ENCODE data around the gene PDE9A. TPM values are rescaled to one million over a fixed set of nuclear protein-coding genes. Genes with fewer than 3 reads are reported as not detected.

The PDE9A gene
- total and polyA plus RNA-seq, 2 experiments from 2014 or later = 26.5 to 31.1 TPM

DNA sequence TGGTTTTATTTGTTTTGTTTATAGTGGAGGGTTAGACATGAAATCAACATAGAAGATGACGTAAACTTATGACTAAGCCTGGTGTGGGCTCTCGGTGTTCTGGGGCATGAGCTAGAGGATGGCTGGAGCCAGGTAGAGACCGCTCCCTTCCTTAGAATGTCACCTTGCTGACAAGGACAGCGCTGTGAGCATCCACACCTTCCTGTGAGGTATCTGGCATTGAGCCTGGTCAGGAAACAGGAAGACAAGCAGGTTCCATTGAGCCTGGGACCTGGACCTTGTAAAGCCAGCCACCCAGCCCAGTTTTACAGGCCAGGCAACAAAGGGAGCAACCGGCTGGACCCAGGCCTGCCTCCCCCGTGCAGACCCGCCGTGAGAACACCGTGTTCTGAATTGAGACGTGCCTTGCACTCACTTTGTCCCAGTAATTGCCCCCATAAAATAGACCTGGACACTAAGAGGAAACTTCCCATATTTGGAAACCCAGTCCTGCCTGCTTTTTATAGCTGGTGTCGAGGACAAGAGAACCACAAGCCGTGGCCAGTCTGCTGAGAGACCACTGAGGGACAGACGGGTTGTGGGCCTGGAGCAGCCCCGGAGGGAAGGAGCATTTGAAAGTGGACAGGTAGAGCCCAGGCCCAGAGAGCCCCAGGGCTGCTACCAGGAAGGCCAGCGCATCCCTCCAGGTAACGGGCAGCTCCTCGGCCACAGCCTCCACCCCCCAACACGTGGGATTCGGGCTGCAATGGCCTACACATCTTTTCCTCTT, 78.0 kb downstream of the PDE9A start:
- TF ChIP-seq, protein P1, sequence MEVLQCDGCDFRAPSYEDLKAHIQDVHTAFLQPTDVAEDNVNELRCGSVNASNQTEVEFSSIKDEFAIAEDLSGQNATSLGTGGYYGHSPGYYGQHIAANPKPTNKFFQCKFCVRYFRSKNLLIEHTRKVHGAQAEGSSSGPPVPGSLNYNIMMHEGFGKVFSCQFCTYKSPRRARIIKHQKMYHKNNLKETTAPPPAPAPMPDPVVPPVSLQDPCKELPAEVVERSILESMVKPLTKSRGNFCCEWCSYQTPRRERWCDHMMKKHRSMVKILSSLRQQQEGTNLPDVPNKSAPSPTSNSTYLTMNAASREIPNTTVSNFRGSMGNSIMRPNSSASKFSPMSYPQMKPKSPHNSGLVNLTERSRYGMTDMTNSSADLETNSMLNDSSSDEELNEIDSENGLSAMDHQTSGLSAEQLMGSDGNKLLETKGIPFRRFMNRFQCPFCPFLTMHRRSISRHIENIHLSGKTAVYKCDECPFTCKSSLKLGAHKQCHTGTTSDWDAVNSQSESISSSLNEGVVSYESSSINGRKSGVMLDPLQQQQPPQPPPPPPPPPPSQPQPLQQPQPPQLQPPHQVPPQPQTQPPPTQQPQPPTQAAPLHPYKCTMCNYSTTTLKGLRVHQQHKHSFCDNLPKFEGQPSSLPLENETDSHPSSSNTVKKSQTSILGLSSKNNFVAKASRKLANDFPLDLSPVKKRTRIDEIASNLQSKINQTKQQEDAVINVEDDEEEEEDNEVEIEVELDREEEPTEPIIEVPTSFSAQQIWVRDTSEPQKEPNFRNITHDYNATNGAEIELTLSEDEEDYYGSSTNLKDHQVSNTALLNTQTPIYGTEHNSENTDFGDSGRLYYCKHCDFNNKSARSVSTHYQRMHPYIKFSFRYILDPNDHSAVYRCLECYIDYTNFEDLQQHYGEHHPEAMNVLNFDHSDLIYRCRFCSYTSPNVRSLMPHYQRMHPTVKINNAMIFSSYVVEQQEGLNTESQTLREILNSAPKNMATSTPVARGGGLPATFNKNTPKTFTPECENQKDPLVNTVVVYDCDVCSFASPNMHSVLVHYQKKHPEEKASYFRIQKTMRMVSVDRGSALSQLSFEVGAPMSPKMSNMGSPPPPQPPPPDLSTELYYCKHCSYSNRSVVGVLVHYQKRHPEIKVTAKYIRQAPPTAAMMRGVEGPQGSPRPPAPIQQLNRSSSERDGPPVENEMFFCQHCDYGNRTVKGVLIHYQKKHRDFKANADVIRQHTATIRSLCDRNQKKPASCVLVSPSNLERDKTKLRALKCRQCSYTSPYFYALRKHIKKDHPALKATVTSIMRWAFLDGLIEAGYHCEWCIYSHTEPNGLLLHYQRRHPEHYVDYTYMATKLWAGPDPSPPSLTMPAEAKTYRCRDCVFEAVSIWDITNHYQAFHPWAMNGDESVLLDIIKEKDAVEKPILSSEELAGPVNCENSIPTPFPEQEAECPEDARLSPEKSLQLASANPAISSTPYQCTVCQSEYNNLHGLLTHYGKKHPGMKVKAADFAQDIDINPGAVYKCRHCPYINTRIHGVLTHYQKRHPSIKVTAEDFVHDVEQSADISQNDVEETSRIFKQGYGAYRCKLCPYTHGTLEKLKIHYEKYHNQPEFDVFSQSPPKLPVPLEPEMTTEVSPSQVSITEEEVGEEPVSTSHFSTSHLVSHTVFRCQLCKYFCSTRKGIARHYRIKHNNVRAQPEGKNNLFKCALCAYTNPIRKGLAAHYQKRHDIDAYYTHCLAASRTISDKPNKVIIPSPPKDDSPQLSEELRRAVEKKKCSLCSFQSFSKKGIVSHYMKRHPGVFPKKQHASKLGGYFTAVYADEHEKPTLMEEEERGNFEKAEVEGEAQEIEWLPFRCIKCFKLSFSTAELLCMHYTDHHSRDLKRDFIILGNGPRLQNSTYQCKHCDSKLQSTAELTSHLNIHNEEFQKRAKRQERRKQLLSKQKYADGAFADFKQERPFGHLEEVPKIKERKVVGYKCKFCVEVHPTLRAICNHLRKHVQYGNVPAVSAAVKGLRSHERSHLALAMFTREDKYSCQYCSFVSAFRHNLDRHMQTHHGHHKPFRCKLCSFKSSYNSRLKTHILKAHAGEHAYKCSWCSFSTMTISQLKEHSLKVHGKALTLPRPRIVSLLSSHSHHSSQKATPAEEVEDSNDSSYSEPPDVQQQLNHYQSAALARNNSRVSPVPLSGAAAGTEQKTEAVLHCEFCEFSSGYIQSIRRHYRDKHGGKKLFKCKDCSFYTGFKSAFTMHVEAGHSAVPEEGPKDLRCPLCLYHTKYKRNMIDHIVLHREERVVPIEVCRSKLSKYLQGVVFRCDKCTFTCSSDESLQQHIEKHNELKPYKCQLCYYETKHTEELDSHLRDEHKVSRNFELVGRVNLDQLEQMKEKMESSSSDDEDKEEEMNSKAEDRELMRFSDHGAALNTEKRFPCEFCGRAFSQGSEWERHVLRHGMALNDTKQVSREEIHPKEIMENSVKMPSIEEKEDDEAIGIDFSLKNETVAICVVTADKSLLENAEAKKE (CRISPR knock-in tag; IDR thresholded peaks at IDR 0.05) = no peak
- Mint-ChIP-seq H3K4me3 (no peak overlapping the region), H3K4me1 (peaks cover 9% of the 10 kb centered on the region), H3K9me3 (no peaks in the 10 kb centered on the region), H3K27ac (no peak overlapping the region), H3K36me3 (ENCODE audit: low read depth) (peaks cover 40% of the 10 kb centered on the region), H3K27me3 (ENCODE audit: insufficient read depth, low read depth, poor library complexity) (peaks cover 9% of the 10 kb centered on the region)
- no peaks in the 10 kb centered on the region for H3K27me3 ChIP-seq (ENCODE audit: insufficient read depth)
- peaks cover 6% of the 10 kb centered on the region; the same call in 1 of the 2 replicates for H3K36me3 ChIP-seq (ENCODE audit: insufficient read depth)
- no peak overlapping the region for H3K4me3 ChIP-seq
- ATAC-seq = no peak
- H4K20me1 ChIP-seq (replicated peaks; ENCODE audit: insufficient read depth) = no peaks in the 10 kb centered on the region
- no peaks in the 10 kb centered on the region for H3F3A ChIP-seq (replicated peaks; ENCODE audit: low read depth)
- no peak for DNase-seq (ENCODE audit: low spot score)
- no peaks in the 10 kb centered on the region for H3K79me2 ChIP-seq (replicated peaks; ENCODE audit: insufficient read depth)
- H3K27ac ChIP-seq (ENCODE audit: low read depth) = no peak overlapping the region
- no peaks in the 10 kb centered on the region for H3K9me2 ChIP-seq (ENCODE audit: insufficient read depth)
- H2AFZ ChIP-seq = no peak overlapping the region
- H3K4me1 ChIP-seq (ENCODE audit: insufficient read depth) = no peaks in the 10 kb centered on the region; the same call in 1 of the 2 replicates
- H3K4me2 ChIP-seq = no peak overlapping the region

DNA sequence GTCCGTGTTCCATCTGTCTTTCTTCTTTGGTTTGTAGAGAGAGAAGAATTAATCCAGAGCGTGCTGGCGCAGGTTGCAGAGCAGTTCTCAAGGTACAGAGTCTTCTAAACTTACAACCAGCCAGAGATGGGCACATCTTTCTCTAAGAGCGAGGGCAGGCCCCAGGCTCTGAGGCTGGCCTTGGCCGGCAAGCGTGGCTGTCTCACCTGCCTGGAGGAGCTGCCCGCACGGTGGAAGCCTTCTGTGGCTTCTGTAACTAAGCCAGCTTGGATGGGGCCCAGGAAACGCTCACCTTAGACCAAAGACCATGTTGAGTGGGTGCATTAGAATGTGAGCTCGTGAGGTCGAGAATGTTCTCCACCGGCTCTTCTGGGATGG, 78.6 kb downstream of the PDE9A start:
- no peak overlapping the region for H2AFZ ChIP-seq
- DNase-seq (ENCODE audit: low spot score) = no peak
- no peak overlapping the region for H3K27ac ChIP-seq (ENCODE audit: low read depth)
- H3K27me3 Mint-ChIP-seq (ENCODE audit: insufficient read depth, low read depth, poor library complexity) = peaks cover 9% of the 10 kb centered on the region
- no peaks in the 10 kb centered on the region for H3F3A ChIP-seq (replicated peaks; ENCODE audit: low read depth)
- no peak for ATAC-seq
- H3K4me1 Mint-ChIP-seq = peaks cover 9% of the 10 kb centered on the region
- no peaks in the 10 kb centered on the region for H4K20me1 ChIP-seq (replicated peaks; ENCODE audit: insufficient read depth)
- H3K36me3 ChIP-seq (ENCODE audit: insufficient read depth) = peaks cover 6% of the 10 kb centered on the region; the same call in 1 of the 2 replicates
- no peak overlapping the region for H3K27ac Mint-ChIP-seq
- no peaks in the 10 kb centered on the region for H3K9me2 ChIP-seq (ENCODE audit: insufficient read depth)
- H3K79me2 ChIP-seq (replicated peaks; ENCODE audit: insufficient read depth) = no peaks in the 10 kb centered on the region
- H3K27me3 ChIP-seq (ENCODE audit: insufficient read depth) = no peaks in the 10 kb centered on the region
- no peak overlapping the region for H3K4me2 ChIP-seq
- peaks cover 40% of the 10 kb centered on the region for H3K36me3 Mint-ChIP-seq (ENCODE audit: low read depth)
- H3K4me1 ChIP-seq (ENCODE audit: insufficient read depth) = no peaks in the 10 kb centered on the region; the same call in 1 of the 2 replicates
- H3K9me3 Mint-ChIP-seq = no peaks in the 10 kb centered on the region
- no peak overlapping the region for H3K4me3 Mint-ChIP-seq
- H3K4me3 ChIP-seq = no peak overlapping the region
- no peak for TF ChIP-seq EZH2phosphoT487 (IDR thresholded peaks at IDR 0.05; ENCODE audit: unreplicated experiment)
- TF ChIP-seq POLR2AphosphoS5 (IDR thresholded peaks at IDR 0.05; ENCODE audit: low read depth) = no peak
- no peak for TF ChIP-seq EZH2 (IDR thresholded peaks at IDR 0.05; ENCODE audit: low read depth, unreplicated experiment)
- TF ChIP-seq NANOG (IDR thresholded peaks at IDR 0.05; ENCODE audit: borderline replicate concordance) = no peak
- TF ChIP-seq, protein P2, sequence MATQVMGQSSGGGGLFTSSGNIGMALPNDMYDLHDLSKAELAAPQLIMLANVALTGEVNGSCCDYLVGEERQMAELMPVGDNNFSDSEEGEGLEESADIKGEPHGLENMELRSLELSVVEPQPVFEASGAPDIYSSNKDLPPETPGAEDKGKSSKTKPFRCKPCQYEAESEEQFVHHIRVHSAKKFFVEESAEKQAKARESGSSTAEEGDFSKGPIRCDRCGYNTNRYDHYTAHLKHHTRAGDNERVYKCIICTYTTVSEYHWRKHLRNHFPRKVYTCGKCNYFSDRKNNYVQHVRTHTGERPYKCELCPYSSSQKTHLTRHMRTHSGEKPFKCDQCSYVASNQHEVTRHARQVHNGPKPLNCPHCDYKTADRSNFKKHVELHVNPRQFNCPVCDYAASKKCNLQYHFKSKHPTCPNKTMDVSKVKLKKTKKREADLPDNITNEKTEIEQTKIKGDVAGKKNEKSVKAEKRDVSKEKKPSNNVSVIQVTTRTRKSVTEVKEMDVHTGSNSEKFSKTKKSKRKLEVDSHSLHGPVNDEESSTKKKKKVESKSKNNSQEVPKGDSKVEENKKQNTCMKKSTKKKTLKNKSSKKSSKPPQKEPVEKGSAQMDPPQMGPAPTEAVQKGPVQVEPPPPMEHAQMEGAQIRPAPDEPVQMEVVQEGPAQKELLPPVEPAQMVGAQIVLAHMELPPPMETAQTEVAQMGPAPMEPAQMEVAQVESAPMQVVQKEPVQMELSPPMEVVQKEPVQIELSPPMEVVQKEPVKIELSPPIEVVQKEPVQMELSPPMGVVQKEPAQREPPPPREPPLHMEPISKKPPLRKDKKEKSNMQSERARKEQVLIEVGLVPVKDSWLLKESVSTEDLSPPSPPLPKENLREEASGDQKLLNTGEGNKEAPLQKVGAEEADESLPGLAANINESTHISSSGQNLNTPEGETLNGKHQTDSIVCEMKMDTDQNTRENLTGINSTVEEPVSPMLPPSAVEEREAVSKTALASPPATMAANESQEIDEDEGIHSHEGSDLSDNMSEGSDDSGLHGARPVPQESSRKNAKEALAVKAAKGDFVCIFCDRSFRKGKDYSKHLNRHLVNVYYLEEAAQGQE (IDR thresholded peaks at IDR 0.05; ENCODE audit: unreplicated experiment) = no peak
- TF ChIP-seq ZNF114 (CRISPR knock-in tag; IDR thresholded peaks at IDR 0.05) = no peak
- TF ChIP-seq STAT1 (IDR thresholded peaks at IDR 0.05; ENCODE audit: unreplicated experiment) = no peak
- no peak for TF ChIP-seq JUNB (IDR thresholded peaks at IDR 0.05; ENCODE audit: unreplicated experiment)
